HCEC 1CT (cell line): ENCODE results near the gene TAX1BP3.

ENCODE experiments used
- DNase-seq: peaks from one replicate; pipeline ENCODE4 v3.0.0-alpha.2; 2017

TAX1BP3 gene

DNA sequence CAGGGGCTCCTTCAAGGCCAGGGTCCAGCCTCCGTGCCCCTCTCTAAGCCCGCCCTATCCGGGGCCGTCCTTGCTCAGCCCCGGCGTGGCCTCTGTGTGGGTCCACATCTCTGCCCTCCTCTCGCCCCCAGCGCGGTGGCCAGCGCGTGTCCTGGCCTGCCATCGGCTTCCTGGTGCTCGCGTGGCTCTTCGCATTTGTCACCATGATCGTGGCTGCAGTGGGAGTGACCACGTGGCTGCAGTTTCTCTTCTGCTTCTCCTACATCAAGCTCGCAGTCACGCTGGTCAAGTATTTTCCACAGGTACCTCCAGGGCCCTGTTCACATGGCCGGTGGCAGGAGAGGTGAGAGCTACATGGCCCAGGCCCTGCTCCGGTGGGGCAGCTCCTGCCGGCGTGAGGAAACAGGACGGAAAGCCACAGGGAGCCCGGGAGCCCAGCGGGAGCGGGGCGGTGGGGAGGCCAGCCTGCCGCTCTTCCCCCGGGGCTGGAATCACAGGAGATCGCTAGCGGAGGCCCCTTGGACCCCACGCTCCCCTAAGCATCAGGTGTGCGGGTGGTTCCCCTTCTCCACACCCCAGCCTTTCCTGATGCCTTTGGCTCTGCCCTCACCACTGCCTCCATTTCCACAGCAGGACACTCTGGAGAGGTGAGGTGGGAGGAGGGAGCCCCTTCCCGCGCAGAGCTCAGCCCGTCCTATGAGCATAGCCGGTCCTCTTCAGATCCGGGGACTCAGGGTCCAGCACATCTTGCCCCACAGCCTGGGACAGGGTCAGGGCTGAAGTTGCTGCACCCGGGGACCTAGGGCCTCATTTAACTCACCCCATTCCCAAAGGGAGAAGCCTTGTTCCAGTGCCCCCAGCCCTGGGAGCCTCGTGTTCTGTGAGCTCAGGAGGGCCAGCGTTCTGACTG, 10.2 kb downstream of the TAX1BP3 start:
- DNase-seq, result no peak

DNA sequence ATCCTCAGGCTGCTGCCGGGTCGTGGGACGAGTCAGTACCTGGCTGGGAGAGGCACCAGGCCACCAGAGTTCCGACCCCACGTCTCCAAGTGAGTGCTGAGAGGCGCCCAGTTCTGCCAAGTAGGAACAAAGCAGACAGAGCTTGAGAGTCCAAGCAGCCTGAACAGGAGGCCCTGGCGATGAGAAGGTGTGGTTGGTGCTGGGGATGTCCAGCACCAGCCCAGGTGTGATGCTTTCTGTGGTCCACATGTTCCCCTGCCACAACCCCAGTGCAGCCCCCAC, 10.8 kb downstream of the TAX1BP3 start:
- DNase-seq, result no peak

DNA sequence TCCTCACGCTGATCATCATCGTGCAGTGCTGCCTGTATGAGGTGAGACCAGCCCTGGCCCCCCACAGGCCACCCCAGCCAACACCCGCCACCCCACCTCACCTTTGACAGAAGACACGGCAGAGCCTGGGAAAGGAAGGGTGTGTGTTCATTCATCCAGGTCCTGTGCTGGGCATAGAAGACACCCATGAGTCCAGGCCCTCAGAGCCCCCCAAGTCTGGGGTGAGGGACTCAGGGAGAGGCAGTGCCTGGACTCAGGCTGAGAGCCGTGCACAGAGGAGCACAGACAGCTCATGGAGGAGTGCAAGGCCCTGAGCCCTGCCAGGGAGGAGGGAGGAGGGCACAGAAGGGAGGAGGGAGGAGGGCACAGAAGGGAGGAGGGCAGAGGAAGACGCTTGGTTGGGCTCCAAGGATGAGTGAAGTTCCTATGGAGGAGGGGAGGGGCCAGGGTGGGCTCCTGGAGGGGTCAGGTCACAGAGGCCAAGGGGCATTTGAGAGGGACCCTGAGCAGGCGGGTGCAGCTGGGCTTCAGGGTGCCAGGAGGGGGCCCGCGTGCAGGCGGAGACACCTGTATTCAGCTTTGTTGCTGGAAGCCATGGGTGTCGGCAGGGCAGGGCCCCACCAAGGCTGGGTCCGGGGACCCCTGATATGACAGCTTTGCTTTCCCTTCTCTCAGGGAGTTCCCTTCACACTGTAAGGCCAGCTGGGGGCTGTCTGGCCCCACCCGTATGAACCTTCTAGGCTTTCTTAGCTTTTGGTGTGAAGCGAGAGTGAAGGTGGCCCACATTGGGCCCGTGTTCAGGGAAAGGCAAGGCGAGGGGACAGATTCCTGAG, 11.4 kb downstream of the TAX1BP3 start:
- no peak for DNase-seq

- no peak for DNase-seq
These were observed 12.0 kb downstream of the TAX1BP3 start for GRCh38 chr17:3656353-3656752.

- no peak for DNase-seq
These were observed 12.6 kb downstream of the TAX1BP3 start for GRCh38 chr17:3655766-3656165.

GRCh38 chr17:3647769-3648555, 20.4 kb downstream of the TAX1BP3 start:
- peak; percentile 47 for DNase-seq

- DNase-seq, result no peak
These were observed 21.1 kb downstream of the TAX1BP3 start for GRCh38 chr17:3647251-3647650.

- DNase-seq, result no peak
These were observed 23.1 kb downstream of the TAX1BP3 start for GRCh38 chr17:3645310-3645709.

GRCh38 chr17:3643889-3644349, 24.5 kb downstream of the TAX1BP3 start:
- DNase-seq, result no peak

DNA sequence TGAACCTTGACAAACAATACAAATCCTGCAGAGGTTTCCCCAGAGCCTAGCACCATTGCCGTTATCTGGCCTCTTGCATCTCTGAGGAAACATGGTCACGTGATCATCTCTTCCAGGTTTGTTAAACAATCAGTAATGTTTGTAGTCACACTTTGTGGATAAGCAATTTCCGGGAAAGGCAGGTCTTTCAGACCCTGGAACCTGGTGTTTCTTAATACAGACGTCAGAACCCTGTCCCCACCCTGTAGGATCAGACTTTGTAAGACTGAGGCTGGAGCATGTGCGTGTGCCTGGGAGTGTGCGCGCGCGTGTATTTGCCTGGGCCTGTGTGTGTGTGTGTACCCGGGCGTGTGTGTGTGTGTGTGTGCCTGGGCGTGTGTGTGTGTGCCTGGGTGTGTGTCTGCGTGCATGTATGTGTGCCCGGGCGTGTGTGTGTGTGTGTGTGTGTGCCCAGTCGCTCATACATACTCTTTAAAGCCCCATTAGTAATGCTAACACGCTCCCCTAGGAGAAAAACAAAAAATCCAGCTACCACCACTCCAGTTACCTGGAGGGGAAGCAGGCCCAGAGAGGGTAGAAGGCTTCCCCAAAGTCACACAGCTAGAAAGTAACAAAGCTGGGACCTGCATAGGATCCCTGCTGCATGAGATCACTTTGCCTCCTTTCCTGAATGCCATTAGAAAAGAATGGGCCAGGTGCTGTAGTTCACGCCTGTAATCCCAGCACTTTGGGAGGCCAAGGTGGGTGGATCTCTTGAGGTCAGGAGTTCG, 26.5 kb downstream of the TAX1BP3 start:
- DNase-seq, result no peak

- DNase-seq, result no peak
These were observed 27.4 kb downstream of the TAX1BP3 start for GRCh38 chr17:3641014-3641413.

DNA sequence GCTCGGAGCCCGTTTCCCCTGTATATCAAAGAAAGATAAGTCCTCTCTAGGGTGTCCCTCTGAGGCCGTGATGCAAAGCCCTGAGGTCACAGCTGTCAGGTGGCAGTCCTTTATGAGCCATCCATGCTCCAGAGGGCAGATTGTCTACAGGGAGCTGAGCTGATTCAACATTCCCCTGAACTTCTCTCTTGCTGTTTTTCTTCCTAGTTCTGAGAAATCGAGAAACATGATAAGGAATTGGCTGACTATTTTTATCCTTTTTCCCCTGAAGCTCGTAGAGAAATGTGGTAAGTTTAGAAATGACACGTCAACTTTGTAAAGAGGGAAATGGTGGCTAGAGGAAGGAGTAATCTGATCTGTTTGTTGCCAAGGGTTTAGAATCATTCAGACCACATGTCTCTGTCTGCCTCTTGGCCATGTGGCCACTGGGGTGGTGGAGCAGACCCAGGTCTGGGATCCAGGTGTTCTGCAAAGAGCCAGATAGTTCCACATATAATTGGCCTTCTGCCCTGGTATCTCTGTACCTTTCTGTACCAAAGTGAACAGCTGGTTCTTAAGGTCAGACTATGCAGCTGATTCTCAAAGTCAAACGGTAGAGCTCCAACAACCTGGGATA, 28.3 kb downstream of the TAX1BP3 start:
- no peak for DNase-seq

- DNase-seq, result no peak
These were observed 31.4 kb downstream of the TAX1BP3 start for GRCh38 chr17:3636908-3637373.

DNA sequence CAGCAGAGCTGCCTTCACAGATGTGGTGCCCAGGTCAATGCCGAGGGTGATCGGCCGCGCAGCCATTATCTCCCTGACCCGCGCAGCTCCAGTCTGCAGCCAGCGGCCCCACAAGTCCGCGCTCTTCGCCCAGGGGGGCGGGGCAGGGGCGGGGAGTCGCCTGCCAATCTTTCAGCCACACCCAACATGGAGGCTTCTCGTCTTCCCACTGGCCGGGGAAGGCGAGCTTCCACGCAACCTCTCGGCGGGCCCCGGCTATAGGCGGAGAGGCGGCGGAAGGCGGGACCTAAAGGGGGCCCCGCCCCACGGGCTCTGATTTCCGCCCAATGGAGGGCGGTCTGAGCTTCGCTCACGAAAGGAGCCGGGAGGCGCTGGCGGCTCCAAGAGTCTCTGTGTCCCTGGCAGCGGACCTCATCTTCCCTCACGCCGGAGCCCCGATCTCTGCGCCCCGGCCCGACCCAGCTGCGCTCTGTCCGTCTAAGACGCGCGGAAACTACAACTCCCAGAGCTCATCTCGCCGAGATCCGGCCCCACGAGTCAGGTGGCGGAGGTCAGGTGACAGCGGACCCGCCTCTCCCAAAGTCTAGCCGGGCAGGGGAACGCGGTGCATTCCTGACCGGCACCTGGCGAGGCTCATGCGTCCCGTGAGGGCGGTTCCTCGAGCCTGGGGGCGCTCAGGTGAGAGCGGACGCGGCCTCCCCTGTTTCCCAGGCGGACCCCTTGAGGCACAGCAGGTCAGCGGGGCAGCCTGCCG, 32.0 kb downstream of the TAX1BP3 start, which contains the start of the genes CTNS and SHPK:
TSS of gene CTNS (plus strand) at position 607 of the 754 bp plus-strand sequence. CDS start 3,447 bp downstream, outside the sequence.
TSS of gene SHPK (minus strand) at position 97 of the 754 bp plus-strand sequence. CDS start at position 66, 31 bp downstream.
- peak; percentile 98 for DNase-seq

GRCh38 chr17:3635474-3636153, 32.8 kb downstream of the TAX1BP3 start:
- DNase-seq, result no peak

- DNase-seq, result no peak
These were observed 36.1 kb downstream of the TAX1BP3 start for GRCh38 chr17:3632287-3632686.

GRCh38 chr17:3630781-3631180, 37.6 kb downstream of the TAX1BP3 start:
- no peak for DNase-seq

GRCh38 chr17:3627769-3628167, 40.6 kb downstream of the TAX1BP3 start:
- no peak for DNase-seq

DNA sequence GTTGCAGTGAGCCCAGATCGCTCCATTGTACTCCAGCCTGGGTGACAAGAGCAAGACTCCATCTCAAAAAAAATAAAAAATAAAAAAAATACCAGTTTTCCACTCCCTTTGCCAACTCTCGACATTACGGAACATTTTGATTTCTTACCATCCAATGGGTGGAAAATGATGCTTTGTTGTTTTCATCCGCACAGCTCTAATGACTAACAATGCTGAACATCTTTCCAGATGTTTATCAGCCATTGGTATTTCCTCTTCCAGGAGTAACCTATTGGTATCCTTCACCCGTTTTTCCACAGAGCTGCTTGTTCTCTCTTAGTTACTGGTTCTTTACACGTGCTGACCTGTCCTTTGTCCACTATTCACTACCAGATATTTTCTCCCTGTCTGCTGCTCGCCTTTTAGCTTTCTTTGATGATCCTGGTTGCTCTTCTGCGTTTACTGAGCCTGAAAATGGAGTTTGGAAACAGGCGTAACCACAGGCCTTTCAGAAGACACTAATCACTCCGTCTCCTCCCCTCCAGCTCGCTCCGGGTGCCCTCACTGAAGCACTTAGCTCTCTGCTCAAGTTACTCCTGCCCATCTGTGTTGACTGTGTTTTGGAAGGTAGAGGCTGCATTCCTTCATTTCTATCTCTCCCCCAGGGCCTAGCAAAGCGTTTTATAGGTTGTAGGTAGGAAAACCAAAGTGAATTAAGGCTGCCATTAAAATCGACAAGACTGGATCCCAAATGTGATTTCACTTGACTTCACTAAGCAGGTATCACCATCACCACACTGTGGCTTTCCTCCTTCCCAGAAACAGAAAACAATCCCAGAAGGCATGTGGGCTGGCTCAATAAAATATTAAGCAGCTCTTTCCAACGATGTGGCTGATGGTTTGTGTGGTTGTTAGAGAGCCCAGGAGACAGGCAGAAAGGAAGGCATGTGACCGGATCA, 41.3 kb downstream of the TAX1BP3 start:
- DNase-seq, result no peak
